ENCODE data around the gene NEK10. TPM values are rescaled to one million over a fixed set of nuclear protein-coding genes. Genes with fewer than 3 reads are reported as not detected.

The NEK10 gene
- total and polyA plus RNA-seq, 2 donors from 2014 or later = 1.0 to 4.1 TPM

- FAIRE-seq (no peak), DNase-seq (no peak)
- no peak overlapping the region for H3K9ac ChIP-seq (ENCODE audit: low read length in 3 of 3)
- intact Hi-C loops (cut with DNase I) = no loop called here
- H3K36me3 ChIP-seq (ENCODE audit: control insufficient read depth in 2 of 3, insufficient read depth in 3 of 3, low read length in 3 of 3) = no peaks in the 10 kb centered on the region
- H3K4me1 ChIP-seq (ENCODE audit: control insufficient read depth in 2 of 3, insufficient read depth in 2 of 3, low read depth in 1 of 3, low read length in 3 of 3) = no peaks in the 10 kb centered on the region
- no peaks in the 10 kb centered on the region for H3K27me3 ChIP-seq (ENCODE audit: control insufficient read depth, insufficient read depth, low read length)
- H3K9me3 ChIP-seq (ENCODE audit: control insufficient read depth in 2 of 3, insufficient read depth in 1 of 3, low read length in 3 of 3) = no peaks in the 10 kb centered on the region
- no peak overlapping the region for H3K27ac ChIP-seq (ENCODE audit: low read depth in 2 of 2, low read length in 2 of 2)
- TF ChIP-seq CTCF (IDR thresholded peaks at IDR 0.05; ENCODE audit: borderline replicate concordance, extremely low read depth, insufficient read depth) = no peak
- H3K4me3 ChIP-seq (ENCODE audit: low read length in 3 of 3) = no peak overlapping the region
These were observed 223.5 kb downstream of the NEK10 start for GRCh38 chr3:27145719-27146118.

GRCh38 chr3:27141668-27142067, 227.5 kb downstream of the NEK10 start:
- H3K27ac ChIP-seq (ENCODE audit: low read depth in 2 of 2, low read length in 2 of 2) = no peak overlapping the region
- H3K36me3 ChIP-seq (ENCODE audit: control insufficient read depth in 2 of 3, insufficient read depth in 3 of 3, low read length in 3 of 3) = no peaks in the 10 kb centered on the region
- DNase-seq (no peak), FAIRE-seq (no peak)
- no peak overlapping the region for H3K4me3 ChIP-seq (ENCODE audit: low read length in 3 of 3)
- no peaks in the 10 kb centered on the region for H3K27me3 ChIP-seq (ENCODE audit: control insufficient read depth, insufficient read depth, low read length)
- no peak for TF ChIP-seq CTCF (IDR thresholded peaks at IDR 0.05; ENCODE audit: borderline replicate concordance, extremely low read depth, insufficient read depth)
- H3K4me1 ChIP-seq (ENCODE audit: control insufficient read depth in 2 of 3, insufficient read depth in 2 of 3, low read depth in 1 of 3, low read length in 3 of 3) = no peaks in the 10 kb centered on the region
- H3K9me3 ChIP-seq (ENCODE audit: control insufficient read depth in 2 of 3, insufficient read depth in 1 of 3, low read length in 3 of 3) = no peaks in the 10 kb centered on the region
- intact Hi-C loops (cut with DNase I) = no loop called here
- H3K9ac ChIP-seq (ENCODE audit: low read length in 3 of 3) = no peak overlapping the region

- H3K9me3 ChIP-seq (ENCODE audit: control insufficient read depth in 2 of 3, insufficient read depth in 1 of 3, low read length in 3 of 3) = no peaks in the 10 kb centered on the region
- FAIRE-seq (no peak), DNase-seq (no peak)
- no peaks in the 10 kb centered on the region for H3K27me3 ChIP-seq (ENCODE audit: control insufficient read depth, insufficient read depth, low read length)
- H3K27ac ChIP-seq (ENCODE audit: low read depth in 2 of 2, low read length in 2 of 2) = no peak overlapping the region
- H3K4me3 ChIP-seq (ENCODE audit: low read length in 3 of 3) = no peak overlapping the region
- no peaks in the 10 kb centered on the region for H3K4me1 ChIP-seq (ENCODE audit: control insufficient read depth in 2 of 3, insufficient read depth in 2 of 3, low read depth in 1 of 3, low read length in 3 of 3)
- H3K9ac ChIP-seq (ENCODE audit: low read length in 3 of 3) = no peak overlapping the region
- no peaks in the 10 kb centered on the region for H3K36me3 ChIP-seq (ENCODE audit: control insufficient read depth in 2 of 3, insufficient read depth in 3 of 3, low read length in 3 of 3)
- intact Hi-C loops (cut with DNase I) = no loop called here
- TF ChIP-seq CTCF (IDR thresholded peaks at IDR 0.05; ENCODE audit: borderline replicate concordance, extremely low read depth, insufficient read depth) = no peak
These were observed 230.6 kb downstream of the NEK10 start for GRCh38 chr3:27138562-27138961.

- no peak overlapping the region for H3K9ac ChIP-seq (ENCODE audit: low read length in 3 of 3)
- H3K36me3 ChIP-seq (ENCODE audit: control insufficient read depth in 2 of 3, insufficient read depth in 3 of 3, low read length in 3 of 3) = no peaks in the 10 kb centered on the region
- no peak overlapping the region for H3K4me3 ChIP-seq (ENCODE audit: low read length in 3 of 3)
- no peak for TF ChIP-seq CTCF (IDR thresholded peaks at IDR 0.05; ENCODE audit: borderline replicate concordance, extremely low read depth, insufficient read depth)
- no peaks in the 10 kb centered on the region for H3K27me3 ChIP-seq (ENCODE audit: control insufficient read depth, insufficient read depth, low read length)
- no peaks in the 10 kb centered on the region for H3K9me3 ChIP-seq (ENCODE audit: control insufficient read depth in 2 of 3, insufficient read depth in 1 of 3, low read length in 3 of 3)
- intact Hi-C loops (cut with DNase I) = no loop called here
- DNase-seq = no peak
- H3K4me1 ChIP-seq (ENCODE audit: control insufficient read depth in 2 of 3, insufficient read depth in 2 of 3, low read depth in 1 of 3, low read length in 3 of 3) = no peaks in the 10 kb centered on the region
- FAIRE-seq = no peak
- no peak overlapping the region for H3K27ac ChIP-seq (ENCODE audit: low read depth in 2 of 2, low read length in 2 of 2)
These were observed 231.2 kb downstream of the NEK10 start for GRCh38 chr3:27138005-27138404.
